Panc1 (cell line): ENCODE results near the gene DOCK1.

Source experiments
- CTCF ChIP-seq: fragments of 450-650 bp; IDR thresholded peaks from 2 replicates; pipeline ENCODE4 v1.5.1; 2017; ENCODE audit warnings: mild to moderate bottlenecking
- POLR2AphosphoS5 ChIP-seq: IDR thresholded peaks from 2 replicates; pipeline ENCODE4 v1.6.1; 2012; ENCODE audit warnings: mild to moderate bottlenecking, low read depth, low read length, moderate library complexity

GRCh38 chr10:127081851-127082345 lies 176.7 kb downstream of the DOCK1 start:
- TF ChIP-seq CTCF (no peak), POLR2AphosphoS5 (no peak)
